ENCODE measurements around the gene IMPACT. TPM values are rescaled to one million over a fixed set of nuclear protein-coding genes. Genes with fewer than 3 reads are reported as not detected.

IMPACT gene
- total and polyA plus RNA-seq, 2 donors (not counting 1 experiment from before 2014, with no cell fraction given) = 5.0 to 11.1 TPM

GRCh38 chr18:24502667-24503523 lies 76.4 kb downstream of the IMPACT start:
- ChIA-PET CTCF (interaction anchor here (0.7 to 1.3 kb wide), 4 partner anchors 11 to 14 kb away, joined by 3 to 4 read pairs (median 3); no protein-coding TSS in a partner anchor), POLR2A (no interaction called here)
- ATAC-seq (ENCODE audit: low read depth) (no peak), DNase-seq (no peak)
- H3K9ac ChIP-seq (ENCODE audit: low read length) = no peak overlapping the region
- H3K79me2 ChIP-seq (ENCODE audit: control insufficient read depth, insufficient read depth, low read length) = no peaks in the 10 kb centered on the region
- Mint-ChIP-seq H3K27ac (no peak overlapping the region), H3K27me3 (peaks cover 3% of the 10 kb centered on the region), H3K9me3 (ENCODE audit: insufficient read depth) (no peaks in the 10 kb centered on the region), H3K4me1 (no peaks in the 10 kb centered on the region), H3K4me3 (no peak overlapping the region)
- no peaks in the 10 kb centered on the region for H3K36me3 ChIP-seq (replicated peaks in 1 of 2; ENCODE audit: control extremely low read depth in 1 of 2, control insufficient read depth in 1 of 2, extremely low read depth in 1 of 2, insufficient read depth in 2 of 2, low read length in 1 of 2)
- 90% methylated on average over 4 of the region's 7 CpGs for WGBS (ENCODE audit: insufficient coverage)
- H3K27me3 ChIP-seq (replicated peaks in 1 of 4; ENCODE audit: control extremely low read depth in 1 of 4, control insufficient read depth in 3 of 4, insufficient read depth in 4 of 4, low read length in 3 of 4) = no peaks in the 10 kb centered on the region
- H3K4me2 ChIP-seq (replicated peaks; ENCODE audit: low read depth, low read length, poor library complexity, severe bottlenecking) = no peak overlapping the region
- H3K4me1 ChIP-seq (ENCODE audit: control insufficient read depth in 2 of 2, insufficient read depth in 2 of 2, low read length in 2 of 2) = no peaks in the 10 kb centered on the region
- H2AFZ ChIP-seq (ENCODE audit: insufficient read depth, low read depth, low read length, poor library complexity, severe bottlenecking) = no peak overlapping the region
- intact Hi-C loops (cut with micrococcal nuclease) = no loop called here
- no peak overlapping the region for H3K27ac ChIP-seq (ENCODE audit: low read length in 2 of 2)
- H3K9me3 ChIP-seq (ENCODE audit: control extremely low read depth in 1 of 3, control insufficient read depth in 2 of 3, insufficient read depth in 1 of 3, low read length in 2 of 3) = no peaks in the 10 kb centered on the region
- H4K20me1 ChIP-seq (ENCODE audit: control insufficient read depth, insufficient read depth, low read length, poor library complexity, severe bottlenecking) = no peaks in the 10 kb centered on the region
- no peak overlapping the region for H3K4me3 ChIP-seq (ENCODE audit: control extremely low read depth in 1 of 5, extremely low read depth in 1 of 5, insufficient read depth in 1 of 5, low read depth in 2 of 5, low read length in 4 of 5)
- TF ChIP-seq CTCF (IDR thresholded peaks at IDR 0.05) (no peak), EZH2 (IDR thresholded peaks at IDR 0.05; ENCODE audit: borderline replicate concordance, insufficient read depth, low read depth, low read length, poor library complexity, severe bottlenecking) (no peak)

Small RNA genes within 50 kb of the gene (small RNA-seq; reads per million reads assigned to genes)
- gene RF00019 (ENCODE audit: insufficient read length, low read depth, low replicate concordance) = not detected

Other genes starting within 250 kb of the IMPACT start
- gene OSBPL1A, start 28.8 kb upstream of the IMPACT start, total RNA-seq = 0.63 and 0.86 TPM in 2 replicates
- gene OSBPL1A, start 28.8 kb upstream of the IMPACT start, polyA plus RNA-seq = 0.57 and 1.6 TPM in 2 replicates
- gene HRH4, start 34.0 kb downstream of the IMPACT start, total RNA-seq = 0.07 TPM in 1 of 2 replicates, not detected in the other
- gene HRH4, start 34.0 kb downstream of the IMPACT start, polyA plus RNA-seq = 0.03 TPM in 1 of 2 replicates, not detected in the other